RWPE1 (cell line): ENCODE results near the gene ANKRD31.
"Not testable (repeated sequence)": the region's sequence is repeated elsewhere in the genome, so short reads cannot be mapped to it uniquely, and the experiment has no call there.

ENCODE experiments used
- CTCF ChIA-PET: fragments of 350-600 bp; sonication (Branson Sonifier 250); formaldehyde crosslinking; extraction: SDS; loops from one replicate; lab custom pipeline; 2021; lab: Yijun Ruan, JAX
- POLR2A ChIA-PET: fragments of 400-600 bp; formaldehyde crosslinking; extraction: SDS; loops from one replicate; lab custom pipeline; 2020; ENCODE audit warnings: antibody characterized with exemption; ENCODE audit not compliant: low non-redundant PET; lab: Yijun Ruan, JAX
- DNase-seq: peaks from one replicate; pipeline ENCODE4 v3.0.0; 2012; ENCODE audit warnings: low spot score
- H3K27ac ChIP-seq: fragments of 450-650 bp; 2 replicates; pipeline ENCODE4 v1.5.1; 2017
- TF ChIP-seq, protein P1 (sequence below): fragments of 450-650 bp; conservative IDR thresholded peaks from 2 replicates; pipeline ENCODE4 v1.5.1; 2017; ENCODE audit warnings: low read depth, mild to moderate bottlenecking

The ANKRD31 gene

DNA sequence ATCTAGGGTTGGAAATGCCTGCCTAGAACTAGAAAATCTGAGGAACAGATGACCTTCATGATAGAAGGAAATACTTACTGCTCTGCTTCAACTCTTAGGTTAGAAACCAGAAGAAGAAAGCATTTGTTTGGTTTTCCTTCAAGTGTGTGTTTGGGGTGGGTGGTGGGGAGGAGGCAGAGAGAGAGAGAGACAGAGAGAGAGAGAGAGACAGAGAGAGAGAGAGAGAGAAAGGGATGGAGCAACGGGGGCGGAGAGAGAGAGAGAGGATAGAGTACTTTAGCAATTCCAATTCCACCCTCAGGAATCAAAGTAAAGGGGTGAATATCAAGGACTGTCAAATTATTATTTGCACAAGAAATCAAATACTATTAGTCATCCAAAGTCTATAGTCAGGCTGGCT, 155.2 kb downstream of the ANKRD31 start:
- CTCF ChIA-PET = no interaction called here
- H3K27ac ChIP-seq = no peak overlapping the region
- TF ChIP-seq, protein P1, sequence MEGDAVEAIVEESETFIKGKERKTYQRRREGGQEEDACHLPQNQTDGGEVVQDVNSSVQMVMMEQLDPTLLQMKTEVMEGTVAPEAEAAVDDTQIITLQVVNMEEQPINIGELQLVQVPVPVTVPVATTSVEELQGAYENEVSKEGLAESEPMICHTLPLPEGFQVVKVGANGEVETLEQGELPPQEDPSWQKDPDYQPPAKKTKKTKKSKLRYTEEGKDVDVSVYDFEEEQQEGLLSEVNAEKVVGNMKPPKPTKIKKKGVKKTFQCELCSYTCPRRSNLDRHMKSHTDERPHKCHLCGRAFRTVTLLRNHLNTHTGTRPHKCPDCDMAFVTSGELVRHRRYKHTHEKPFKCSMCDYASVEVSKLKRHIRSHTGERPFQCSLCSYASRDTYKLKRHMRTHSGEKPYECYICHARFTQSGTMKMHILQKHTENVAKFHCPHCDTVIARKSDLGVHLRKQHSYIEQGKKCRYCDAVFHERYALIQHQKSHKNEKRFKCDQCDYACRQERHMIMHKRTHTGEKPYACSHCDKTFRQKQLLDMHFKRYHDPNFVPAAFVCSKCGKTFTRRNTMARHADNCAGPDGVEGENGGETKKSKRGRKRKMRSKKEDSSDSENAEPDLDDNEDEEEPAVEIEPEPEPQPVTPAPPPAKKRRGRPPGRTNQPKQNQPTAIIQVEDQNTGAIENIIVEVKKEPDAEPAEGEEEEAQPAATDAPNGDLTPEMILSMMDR = no peak
- POLR2A ChIA-PET = no interaction called here
- no peak for DNase-seq

DNA sequence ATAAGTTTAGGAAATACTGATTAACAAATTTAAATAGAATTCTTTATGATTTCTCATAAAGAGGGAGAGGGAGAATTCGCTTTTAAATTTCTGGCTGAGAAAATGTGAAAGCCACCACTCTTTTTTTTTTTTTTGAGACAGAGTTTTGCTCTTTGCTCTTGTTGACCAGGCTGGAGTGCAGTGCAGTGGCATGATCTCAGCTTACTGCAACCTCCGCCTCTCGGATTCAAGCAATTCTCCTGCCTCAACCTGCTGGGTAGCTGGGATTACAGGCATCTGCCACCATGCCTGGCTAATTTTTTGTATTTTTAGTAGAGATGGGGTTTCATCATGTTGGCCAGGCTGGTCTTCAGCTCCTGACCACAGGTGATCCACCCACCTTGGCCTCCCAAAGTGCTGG, 157.3 kb downstream of the ANKRD31 start:
- POLR2A ChIA-PET = interaction anchor here (0.7 kb wide), 1 partner anchor 202 kb away, joined by 3 read pairs; no protein-coding TSS in a partner anchor
- H3K27ac ChIP-seq, CTCF ChIA-PET, DNase-seq: not testable (repeated sequence)

DNA sequence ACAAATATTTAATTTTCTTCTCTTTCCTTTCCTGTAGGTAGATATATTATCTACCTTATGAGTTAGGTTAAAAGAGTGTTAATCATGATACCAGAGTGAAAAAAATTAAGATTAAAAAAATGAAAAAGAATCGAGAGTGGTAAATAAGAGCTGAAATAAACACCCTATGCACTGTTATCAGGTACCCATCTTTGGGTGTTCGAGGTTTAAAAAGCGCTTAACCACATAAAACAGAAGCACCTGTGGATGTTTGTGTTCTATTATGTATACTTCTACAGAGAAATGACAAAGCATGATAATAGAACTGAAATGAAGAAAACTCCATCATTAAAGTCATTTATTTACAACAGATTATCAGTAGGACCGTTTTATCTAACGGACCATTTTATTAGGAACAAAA, 158.7 kb downstream of the ANKRD31 start:
- POLR2A ChIA-PET = no interaction called here
- CTCF ChIA-PET = no interaction called here

DNA sequence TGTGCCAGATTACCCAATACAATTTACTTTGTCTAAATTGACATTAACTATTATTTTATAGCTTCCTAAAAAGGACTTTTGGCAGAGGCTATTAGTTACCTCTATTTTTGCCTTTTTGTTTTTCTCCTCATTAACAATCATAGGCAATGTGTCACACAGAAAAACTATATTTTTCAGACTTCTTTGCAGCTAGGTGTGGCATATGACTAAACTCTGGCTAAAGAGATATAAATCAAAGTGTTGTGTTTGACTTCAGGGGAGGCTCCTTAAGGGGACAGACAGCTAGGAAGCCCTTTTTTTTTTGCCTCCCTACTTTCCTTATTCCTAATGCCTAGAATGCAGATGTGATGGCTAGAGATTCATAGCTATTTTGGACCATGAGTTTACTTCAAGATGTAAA, 164.6 kb downstream of the ANKRD31 start:
- ChIA-PET POLR2A (no interaction called here), CTCF (no interaction called here)
- TF ChIP-seq, protein P1 = no peak
- peak; percentile 36 for DNase-seq
- no peak overlapping the region for H3K27ac ChIP-seq

More for the DNA sequence above, 158.7 kb downstream of the ANKRD31 start:
- TF ChIP-seq, protein P1 = no peak
- no peak for DNase-seq
- H3K27ac ChIP-seq = no peak overlapping the region

DNA sequence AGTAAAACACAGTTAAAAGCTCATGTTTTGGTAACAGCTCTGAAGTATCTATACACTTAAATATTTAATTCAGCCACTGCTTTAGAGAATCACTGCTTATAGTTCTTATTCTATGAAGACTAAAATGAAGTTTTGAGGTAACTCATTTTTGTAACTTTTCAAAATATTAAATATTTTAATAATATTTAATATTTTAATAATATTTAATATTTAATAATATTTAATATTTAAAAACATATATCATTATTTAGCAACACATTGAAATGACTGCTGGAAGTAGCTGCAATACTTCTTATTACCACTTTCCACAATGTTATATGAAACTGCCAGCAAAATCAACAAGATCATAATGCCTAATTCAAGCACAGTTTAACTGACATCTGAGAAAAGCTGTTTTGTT, 165.6 kb downstream of the ANKRD31 start:
- DNase-seq = no peak
- H3K27ac ChIP-seq = no peak overlapping the region
- ChIA-PET CTCF (no interaction called here), POLR2A (no interaction called here)
- TF ChIP-seq, protein P1 = no peak

DNA sequence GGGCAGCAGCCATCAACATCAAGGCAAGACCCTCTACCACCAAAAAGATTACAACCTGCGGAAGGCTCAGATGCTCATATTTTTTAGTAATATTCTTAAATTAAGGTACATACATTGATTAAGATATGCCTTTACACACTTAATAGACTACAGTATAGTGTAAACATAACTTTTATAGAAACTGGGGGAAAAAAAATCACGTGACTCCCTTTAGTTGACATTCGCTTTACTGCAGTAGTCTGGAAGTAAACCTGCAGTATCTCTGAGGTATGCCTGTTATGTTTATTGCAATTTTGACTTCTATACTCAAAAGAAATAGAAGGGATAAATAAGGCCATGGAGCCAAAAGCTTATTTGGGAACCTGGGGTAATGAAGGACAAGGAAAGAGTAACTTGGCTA, 169.2 kb downstream of the ANKRD31 start:
- CTCF ChIA-PET = no interaction called here
- TF ChIP-seq, protein P1 = no peak
- H3K27ac ChIP-seq = no peak overlapping the region
- no peak for DNase-seq
- POLR2A ChIA-PET = no interaction called here

DNA sequence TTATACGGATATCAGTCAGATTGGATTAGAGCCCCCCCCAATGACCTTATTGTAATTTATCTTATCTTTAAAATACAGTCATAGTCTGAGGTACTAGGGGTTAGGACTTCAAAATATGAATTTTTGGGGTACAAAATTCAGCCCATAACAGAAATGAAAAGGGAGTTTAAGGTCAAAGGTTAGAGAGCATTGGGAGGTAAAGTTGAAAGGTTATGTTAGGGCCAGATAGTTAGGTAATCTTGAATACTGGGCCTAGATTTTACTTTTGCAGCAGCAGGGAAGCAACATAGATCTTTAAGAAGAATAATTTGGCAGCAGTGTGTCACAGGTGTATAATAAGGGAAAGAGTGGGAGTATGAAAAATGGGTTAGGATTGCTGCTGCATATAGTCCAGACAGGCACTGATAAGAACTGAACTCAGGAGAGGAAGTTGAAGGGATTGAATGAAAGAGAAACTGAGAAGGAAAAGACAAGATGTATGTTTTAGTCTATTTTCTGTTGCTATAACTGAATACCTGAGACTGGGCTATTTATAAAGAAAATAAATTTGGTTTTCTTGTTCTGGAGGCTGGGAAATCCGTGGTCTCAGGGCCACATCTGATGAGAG, 173.7 kb downstream of the ANKRD31 start:
- no peak overlapping the region for H3K27ac ChIP-seq
- POLR2A ChIA-PET = no interaction called here
- no peak for DNase-seq
- TF ChIP-seq, protein P1 = no peak
- CTCF ChIA-PET = interaction anchor here (0.7 kb wide), 1 partner anchor 1147 kb away, joined by 4 read pairs; no protein-coding TSS in a partner anchor
